CD4-positive, alpha-beta T cell treated with Interleukin-12 subunit alpha and Interleukin-12 subunit beta, for 1 hour (primary cell): ENCODE results near the gene LYRM9.
"Not testable (repeated sequence)": the region's sequence is repeated elsewhere in the genome, so short reads cannot be mapped to it uniquely, and the experiment has no call there.

ENCODE experiments used
- DNase-seq: peaks from one replicate; pipeline ENCODE4 v3.0.0-alpha.2; 2020

LYRM9 gene

DNA sequence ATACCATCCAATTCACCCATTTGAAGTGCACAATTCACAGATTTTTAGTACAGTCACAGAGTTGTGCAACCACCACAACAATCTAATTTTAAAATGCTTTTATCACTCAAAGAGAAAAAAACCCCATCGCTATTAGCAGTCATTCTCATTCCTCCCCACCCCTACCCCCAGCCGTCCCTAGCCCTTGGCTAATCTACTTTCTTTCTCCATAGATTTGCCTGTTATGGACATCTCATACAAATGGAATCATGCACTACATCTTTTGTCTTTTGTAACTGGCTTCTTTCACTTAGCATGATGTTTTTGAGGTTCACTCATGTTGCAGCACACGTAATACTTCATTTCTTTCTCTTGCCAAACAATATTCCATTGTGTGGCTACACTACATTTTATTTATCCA, 20.4 kb downstream of the LYRM9 start:
- no peak for DNase-seq

DNA sequence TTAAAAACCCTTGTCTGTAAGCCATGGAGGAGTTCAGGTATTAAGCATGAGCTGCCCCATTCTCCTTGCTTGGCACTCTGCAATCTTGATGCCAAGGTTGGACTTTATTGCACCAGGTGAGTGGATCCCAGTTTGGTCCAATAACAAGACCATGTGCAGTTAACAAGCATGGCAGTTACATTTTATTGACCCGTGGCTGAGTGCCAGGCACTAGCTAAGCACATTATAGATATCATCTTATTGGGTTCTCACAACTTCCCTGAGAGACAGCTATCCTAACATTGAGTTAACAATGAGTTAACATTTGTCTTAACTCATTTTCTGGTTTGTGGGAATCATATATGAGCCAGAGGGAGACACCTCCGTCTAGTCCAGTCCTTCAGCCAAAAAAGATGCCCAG, 21.8 kb downstream of the LYRM9 start:
- no peak for DNase-seq

DNA sequence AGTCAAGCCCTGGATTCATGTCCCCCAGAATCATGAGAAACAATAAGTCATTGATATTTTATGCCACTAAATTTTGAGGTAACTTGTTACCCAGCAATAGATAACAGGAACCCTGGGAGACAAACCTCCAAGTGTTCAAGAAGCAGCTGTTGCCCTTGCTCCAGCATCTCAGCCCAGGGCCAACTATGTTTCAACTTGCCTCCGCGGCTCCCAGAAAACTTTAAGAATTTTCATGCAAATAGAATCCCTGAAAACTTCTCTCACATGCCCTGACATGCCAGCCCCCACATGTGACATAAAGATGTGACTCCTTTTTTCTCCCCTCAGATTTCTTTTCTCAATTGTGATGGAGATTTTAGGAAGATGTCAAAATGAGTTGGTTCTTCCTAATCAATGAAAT, 22.8 kb downstream of the LYRM9 start:
- no peak for DNase-seq

DNA sequence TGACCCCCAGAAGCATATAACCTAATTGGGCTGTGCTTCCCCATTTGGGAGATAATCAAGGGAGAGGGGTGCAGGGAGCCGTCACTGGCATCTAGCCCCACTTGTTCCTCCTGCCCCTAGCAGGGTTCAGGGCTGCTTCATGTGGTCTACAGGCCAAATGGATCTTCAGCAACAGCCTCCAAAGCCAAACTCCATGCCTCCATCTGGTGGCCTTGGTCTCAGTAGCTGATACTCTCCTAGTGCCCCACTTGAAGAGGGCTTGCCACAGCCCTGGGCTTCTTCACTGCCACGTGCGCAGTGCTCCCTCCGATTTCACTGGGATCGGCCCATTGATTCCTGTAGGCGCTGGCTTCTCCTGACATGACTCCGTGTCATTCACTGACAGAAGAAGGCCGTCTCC, 24.6 kb downstream of the LYRM9 start:
- DNase-seq: no peak

DNA sequence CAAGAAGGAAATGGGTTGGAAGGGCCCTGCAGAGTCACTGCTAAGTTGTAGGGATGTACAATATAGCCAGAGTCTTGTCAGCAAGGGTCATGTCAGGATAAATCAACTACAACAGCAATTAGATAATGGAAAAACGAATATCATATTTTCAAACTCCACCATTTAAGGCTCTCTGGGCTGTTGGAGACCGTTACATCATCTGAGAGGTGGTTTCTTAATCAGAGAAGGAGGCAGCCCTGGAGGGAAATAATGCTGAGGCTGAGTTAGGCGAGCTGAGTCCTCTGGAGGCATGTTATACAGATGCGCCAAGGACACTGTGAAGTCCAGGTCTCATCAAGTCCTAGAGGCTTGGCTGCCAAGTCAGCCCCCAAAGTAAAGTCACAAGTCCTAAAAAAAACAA, 30.3 kb downstream of the LYRM9 start:
- no peak for DNase-seq

DNA sequence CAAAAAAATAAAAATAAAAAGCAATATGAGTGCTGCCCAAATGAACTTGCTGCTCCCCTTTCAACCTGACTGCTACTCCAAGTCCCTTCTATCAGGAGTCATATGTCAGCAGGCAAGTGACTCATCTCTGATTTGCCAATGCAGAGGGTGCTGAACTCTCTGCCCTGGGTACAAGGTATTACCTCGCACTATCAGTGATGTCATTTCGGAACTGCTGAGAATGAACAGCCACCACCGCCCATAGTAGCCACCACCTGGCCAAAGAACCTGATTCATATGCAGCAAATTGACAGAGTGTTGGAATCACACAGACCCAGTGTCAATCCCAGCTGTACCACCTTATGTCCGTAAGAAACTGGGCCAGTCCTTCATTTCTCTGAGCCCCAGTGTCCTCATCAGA, 31.2 kb downstream of the LYRM9 start:
- DNase-seq: no peak

DNA sequence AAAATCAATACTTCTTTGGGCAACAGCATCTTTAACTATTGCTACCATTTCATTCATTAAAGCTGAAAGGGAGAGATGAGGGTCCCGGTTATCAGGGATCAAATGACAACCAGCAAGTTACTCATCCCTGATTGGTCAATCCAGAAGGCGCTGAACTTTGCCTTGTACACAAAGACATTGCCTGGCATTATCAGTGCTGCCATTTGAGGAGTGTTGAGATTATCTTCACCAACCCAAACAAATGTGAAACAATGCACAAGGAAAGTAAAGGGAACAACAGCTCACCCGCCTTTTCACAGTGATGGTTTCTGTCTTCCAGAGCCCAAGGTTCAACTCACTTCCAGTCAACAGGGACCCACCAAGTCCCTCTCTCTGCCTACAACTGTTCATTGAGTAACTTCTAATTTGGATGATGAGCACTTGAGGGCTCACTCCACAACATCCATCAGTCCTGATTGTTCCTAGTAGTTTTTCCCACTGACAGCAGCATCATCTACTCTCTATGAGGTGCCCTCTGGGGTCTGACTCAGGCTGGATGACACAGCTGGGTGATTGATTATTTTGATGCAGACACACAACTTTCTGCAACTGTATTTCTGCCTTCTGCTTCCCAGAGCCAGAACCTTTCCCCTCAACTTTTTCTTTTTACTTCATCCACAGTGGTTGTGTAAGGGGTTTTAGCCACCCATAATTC, 32.0 kb downstream of the LYRM9 start:
- no peak for DNase-seq

DNA sequence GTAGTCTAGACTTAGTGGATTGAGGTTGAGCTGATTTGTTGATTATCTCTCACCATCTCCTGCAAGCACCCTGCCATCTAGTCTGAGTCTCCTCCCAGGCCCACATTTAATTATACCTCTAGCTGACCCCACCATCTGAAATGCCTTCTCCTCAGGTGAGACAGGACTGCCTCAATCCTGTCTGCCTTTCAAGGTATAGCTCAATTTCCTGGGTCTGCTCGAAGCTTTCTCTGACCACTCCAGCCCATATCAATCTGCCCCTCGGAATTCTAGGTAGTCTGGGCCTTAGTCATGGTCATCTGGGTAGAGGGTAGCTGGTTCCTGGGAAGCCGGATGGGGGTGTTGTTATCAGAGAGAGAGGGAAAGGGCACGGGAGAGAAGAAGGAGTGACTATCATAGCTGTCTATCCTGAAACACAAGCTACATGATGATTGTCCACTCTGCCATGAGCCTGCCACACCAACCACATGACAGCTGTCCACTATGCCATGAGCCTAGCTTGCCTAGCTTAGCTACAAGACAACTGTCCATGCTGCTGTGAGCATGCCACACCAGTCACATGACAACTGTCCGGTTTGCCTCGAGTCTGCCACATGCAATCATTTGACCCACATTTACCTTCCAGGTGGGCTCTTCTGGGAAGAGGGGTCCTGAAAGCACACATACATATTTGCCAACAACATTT, 34.4 kb downstream of the LYRM9 start:
- no peak for DNase-seq

DNA sequence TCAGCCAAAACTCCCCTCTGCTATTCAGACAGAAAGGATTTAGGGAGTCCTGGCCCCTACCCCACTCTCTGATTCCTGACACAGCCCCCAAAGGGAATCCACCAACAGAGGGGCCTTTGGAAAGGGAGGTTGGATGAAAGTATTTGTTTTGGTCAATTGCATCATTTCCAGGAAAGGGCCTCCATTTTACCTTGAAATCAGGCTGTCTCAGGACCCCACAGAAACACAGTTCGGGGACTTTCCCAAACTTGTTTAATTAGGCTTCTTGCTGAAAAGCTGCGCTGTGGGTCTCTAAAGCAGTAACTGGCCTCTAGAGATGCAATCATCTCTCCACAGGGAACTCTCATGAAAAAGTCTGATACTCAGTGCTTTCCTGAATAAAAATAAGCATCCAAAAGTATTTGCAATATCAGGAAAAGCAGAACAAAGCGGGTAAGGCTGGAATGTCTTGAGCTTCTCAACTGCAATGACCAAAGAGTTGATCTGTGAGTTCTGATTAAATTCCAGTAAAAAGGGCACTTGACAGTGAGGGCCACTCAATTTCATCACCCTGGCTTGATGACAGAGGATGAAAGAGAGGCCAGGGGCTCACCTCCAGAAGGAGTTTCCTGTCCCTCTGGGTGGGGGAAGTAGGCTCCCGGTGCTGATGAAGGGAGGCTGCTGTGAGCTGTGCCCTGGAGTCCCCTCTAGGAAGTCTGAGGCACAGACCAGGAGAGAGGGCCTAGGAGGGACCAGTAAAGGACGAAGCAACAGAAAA, 36.3 kb downstream of the LYRM9 start:
- no peak for DNase-seq

DNA sequence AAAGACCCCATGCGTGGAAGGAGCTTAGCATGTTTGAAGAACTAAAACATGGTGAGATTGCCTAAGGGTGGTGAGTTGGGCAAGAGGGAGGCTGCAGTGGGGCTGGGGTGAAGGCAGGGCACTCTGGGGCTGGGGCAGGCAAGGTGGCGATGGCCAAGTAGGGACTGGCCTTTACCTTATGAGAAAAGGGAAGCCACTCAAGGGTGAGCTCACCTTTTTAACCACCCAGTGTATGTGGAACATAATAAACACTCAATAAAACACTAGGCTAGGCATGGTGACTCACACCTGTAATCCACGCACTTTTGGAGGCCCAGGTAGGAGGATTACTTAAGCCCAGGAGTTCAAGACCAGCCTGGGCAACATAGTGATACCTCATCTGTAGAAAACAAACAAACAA, 37.7 kb downstream of the LYRM9 start:
- no peak for DNase-seq

DNA sequence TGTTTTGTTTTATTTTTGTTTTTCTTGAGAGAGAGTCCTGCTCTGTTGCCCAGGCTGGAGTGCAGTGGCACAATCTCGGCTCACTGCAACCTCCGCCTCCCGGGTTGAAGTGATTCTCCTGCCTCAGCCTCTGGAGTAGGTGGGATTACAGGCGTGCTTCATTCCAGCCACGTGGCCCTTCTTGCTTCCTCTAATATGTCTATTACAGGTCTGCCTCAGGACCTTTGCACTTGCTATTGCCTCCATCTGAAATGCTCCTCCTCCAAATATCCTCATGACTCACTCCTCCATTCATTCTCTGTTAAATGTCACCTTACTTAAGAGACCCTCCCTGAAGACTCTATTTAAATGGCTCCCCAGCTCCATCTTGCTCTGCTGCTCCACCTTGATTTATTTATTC, 39.0 kb downstream of the LYRM9 start:
- DNase-seq: no peak

DNA sequence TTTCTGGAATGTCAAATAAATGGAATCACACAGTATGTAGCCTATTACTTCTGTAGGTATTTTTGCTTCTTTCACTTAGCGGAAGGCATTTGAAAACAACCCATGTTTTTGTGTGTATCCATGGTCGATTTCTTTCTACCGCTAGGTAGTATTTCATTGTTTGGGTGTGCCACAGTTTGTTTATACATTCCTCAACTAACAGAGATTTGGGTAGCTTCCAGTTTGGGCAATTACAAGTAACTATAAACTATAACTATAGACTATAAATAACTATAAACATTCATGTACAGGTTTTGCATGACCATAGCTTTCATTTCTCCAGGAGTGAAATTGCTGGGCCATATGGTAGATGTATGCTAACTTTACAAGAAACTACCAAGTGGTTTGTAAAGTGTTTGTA, 40.1 kb downstream of the LYRM9 start:
- no peak for DNase-seq

DNA sequence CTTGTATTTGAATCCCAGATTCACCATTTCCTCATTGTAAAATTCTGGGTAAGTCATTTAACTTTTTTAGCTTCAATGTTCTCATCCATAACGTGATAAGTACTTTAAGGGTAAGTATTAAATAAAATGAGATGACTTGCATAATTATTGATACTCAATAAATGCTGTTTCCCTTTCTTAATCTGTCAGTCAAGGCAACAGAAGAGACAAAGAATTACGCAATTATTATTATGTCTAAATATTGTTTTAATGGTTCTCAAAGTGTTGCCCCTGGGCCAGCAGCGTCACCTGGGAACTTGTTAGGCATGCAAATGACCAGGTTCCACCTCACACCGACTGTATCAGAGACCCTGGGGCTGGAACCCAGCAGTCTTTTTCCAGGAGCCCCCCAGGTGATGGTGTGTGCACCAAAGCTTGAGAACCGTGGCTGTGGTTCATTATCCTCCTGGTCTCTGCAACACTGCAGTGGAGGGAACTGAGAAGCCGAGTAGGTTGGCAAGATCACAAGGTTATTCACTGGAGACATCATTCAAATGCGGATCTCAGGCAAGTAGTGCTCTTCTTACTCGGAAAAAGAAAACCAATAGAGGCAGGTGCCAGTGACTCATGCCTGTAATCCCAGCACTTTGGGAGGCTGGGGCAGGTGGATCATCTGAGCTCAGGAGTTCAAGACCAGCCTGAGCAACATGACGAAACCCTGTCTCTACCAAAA, 43.5 kb downstream of the LYRM9 start:
- no peak for DNase-seq

DNA sequence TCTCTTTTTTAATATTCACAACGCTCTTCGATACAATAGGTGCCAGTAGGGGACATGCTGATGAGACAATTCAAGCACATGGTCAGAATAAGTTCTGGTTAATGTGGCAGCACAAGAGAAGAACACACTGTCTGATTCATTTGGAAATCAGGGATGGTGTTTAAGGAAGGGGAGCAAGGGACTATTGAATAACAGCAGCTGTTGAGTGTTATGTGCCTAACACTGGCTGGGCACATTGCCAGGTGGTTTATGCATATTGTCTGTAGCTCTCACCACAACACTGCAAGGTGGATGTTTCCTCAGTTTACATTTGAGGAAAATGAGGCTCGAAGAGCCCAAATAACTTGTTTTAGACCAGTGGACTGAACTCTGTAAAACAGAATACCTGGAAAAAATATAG, 44.2 kb downstream of the LYRM9 start:
- no peak for DNase-seq

DNA sequence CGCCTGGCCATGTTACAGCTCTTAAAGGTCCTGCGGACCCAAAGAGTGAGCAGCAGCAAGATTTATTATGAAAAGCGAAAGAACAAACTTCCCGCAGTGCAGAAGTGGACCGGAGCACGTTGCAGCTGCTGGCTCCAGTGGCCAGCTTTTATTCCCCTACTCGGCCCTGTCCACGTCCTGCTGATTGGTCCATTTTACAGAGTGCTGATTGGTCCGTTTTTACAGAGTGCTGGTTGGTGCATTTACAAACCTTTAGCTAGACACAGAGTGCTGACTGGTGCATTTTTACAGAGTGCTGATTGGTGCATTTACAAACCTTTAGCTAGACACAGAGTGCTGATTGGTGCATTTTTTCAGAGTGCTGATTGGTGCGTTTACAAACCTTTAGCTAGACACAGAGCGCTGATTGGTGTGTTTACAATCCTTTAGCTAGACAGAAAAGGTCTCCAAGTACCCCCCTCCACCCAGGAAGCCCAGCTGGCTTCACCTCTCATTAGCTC, 46.3 kb downstream of the LYRM9 start:
- DNase-seq: not testable (repeated sequence)

DNA sequence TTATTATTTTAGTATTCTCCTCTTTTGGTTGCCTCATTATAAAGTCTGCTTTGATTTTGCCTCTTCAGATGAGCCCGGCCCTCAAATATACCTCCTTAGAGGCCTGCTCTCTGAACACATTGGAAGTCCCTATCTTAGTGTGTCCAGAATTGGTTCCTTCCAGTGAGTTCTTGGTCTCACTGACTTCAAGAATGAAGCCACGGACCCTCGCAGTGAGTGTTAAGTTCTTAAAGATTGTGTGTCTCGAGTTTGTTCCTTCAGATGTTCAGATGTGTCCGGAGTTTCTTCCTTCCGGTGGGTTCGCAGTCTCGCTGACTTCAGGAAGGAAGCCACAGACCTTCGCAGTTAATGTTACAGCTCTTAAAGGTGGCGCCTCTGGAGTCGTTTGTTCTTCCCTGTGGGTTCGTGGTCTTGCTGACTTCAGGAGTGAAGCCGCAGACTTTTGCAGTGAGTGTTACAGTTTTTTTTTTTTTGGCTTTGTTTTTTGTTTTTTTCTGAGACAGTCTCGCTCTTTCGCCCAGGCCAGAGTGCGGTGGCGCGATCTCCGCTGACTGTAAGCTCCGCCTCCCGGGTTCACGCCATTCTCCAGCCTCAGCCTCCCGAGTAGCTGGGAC, 47.0 kb downstream of the LYRM9 start:
- peak; percentile 48 for DNase-seq

DNA sequence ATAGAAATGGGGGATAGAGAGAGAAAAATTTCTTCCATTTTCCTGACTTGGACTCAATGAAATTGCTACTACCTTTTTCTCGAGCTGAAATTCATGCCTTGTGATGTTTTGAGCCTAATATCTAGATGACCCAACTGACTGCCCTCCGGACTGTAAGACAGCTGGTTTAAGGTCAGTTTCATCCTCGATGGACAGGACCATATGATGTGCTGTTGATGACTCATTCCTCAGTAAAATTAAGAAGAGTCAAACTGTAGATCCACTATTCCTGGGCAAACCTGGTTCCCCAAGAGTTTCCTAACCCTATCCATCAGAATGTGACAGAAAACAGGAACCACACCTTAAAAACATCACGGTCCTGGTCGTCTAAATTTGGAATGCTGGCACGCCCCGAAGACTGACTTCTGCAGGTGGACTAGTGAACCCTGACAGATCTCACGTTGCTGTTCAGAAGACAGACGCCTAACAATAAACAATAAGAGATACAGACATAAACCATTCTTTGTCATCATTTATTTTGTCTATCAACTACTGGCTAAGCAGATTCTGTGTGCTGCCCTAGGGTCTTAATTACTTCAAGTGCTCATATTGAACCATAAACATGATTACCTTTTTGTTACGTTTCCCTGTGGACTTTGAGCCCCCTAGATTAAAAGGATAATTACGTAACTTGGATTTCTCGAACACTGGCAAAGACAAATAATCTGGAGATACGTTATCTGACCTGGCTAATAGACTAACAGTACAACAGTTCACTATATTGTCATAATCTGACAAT, 47.7 kb downstream of the LYRM9 start:
- no peak for DNase-seq

DNA sequence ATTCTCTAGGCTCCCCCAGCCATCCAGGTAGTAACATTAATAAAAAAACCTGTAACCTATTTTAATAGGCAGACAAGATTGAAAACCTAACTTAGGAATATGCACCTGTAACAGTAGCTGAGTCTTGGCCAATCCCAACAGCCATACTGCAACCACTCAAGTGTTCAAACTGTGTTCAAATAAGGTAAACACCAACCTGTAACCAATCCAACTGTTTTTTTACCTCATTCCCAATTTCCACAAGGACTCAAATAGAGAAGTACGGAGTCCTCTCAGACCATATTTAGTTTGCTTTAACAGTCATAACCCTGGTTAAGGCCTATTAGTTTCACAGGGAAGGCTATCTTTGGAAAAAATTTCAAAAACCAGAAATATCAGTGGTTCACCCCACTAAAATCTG, 52.5 kb downstream of the LYRM9 start:
- no peak for DNase-seq

DNA sequence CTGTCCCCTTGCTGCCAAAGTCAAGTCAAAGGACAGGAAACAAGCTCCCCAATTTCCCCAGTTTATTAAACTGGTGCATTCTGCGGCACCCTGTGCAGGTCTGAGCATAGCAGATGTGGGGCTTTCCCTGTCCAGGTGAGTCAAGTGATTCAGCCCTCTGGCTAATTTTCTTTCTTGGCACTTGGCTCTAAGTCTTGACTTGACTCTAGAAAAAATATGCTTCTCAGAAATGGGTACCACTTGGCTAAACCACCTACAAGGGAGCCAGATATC, 52.8 kb downstream of the LYRM9 start:
- DNase-seq: not testable (repeated sequence)

DNA sequence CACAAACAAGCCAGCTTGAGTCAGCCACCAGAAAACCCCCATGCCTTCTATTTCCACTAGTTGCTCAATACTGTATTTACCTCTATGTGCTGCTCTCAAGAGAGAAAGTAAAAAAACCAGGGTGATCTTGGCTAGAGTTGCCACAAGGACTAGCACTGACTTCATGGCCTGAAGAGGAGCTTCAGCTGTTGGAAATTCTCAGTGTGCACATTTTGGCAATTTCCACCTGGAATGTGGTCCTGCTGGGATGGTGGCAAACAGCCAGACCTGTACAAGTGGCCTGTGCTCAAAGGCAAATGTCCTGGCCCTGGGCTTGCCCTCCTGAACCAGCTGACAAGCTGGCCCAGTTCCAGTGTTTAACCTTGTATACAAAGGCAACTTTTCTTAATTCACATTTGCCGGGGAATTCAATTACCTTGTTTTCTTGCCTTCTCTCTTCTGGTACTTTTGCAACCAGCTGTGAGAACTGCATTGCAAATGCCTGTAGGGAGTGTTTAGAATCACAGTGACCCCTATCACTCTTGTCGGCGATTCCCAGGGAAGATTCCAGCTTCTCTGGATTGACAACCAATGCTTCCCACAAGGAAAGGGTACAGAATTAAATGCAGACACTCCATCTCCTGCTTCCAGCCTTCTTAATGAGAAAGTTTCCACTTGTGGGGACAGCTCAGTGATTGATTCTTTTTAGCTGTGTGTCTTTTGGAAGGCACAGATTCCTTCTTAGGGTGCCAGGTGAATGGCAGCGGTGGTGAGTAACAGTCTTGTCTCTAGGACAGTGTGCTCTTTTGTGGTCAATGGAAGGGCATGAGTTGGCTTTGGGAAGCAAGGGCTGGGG, 53.4 kb downstream of the LYRM9 start:
- not testable (repeated sequence) for DNase-seq

DNA sequence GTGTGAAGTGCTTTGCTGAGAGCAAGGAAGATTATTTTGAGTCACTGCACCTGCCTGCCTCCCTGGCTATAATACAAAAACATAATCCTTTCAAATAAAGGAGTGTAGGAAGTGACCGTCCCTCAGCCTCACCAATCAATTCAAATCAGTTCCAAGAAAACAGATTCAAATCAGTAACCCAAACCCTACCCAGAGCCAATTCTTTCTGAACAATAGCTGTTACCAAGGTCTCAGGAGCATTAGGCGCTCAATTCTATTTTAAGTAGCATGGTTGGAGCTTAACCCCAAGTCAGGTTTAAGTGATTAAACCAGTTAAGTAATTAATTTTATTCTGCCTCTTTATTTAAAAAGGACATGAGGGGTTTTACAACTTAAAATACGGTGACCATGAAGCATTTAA, 54.6 kb downstream of the LYRM9 start:
- not testable (repeated sequence) for DNase-seq
